D341Med (cell line): ENCODE data around the gene IL25.
"Not testable (repeated sequence)": the region's sequence is repeated elsewhere in the genome, so short reads cannot be mapped to it uniquely, and the experiment has no call there.

ENCODE experiments used
- DNase-seq: peaks from one replicate; pipeline ENCODE4 v3.0.0; 2012; ENCODE audit warnings: low spot score

IL25 gene

DNA sequence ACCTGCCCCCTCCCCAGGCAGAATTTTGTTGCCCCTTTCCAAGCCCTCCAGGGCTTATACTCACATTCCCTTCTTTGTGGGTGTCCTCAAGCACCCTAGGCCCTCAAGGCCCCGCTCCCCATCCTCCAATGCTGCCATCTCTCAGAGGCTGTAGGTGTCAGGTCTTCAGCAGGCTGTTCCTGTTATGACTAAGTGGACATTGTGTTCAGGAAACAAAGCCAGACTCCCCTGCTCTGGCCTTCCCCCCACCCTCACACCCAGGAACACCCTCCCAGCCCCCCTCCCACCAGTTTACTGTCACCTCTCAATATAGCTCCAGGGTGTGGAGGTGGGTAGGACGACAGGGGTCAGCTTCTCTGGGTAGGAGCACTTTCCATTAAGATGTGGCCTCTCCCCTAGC lies 36.9 kb downstream of the IL25 start:
- DNase-seq: no peak

DNA sequence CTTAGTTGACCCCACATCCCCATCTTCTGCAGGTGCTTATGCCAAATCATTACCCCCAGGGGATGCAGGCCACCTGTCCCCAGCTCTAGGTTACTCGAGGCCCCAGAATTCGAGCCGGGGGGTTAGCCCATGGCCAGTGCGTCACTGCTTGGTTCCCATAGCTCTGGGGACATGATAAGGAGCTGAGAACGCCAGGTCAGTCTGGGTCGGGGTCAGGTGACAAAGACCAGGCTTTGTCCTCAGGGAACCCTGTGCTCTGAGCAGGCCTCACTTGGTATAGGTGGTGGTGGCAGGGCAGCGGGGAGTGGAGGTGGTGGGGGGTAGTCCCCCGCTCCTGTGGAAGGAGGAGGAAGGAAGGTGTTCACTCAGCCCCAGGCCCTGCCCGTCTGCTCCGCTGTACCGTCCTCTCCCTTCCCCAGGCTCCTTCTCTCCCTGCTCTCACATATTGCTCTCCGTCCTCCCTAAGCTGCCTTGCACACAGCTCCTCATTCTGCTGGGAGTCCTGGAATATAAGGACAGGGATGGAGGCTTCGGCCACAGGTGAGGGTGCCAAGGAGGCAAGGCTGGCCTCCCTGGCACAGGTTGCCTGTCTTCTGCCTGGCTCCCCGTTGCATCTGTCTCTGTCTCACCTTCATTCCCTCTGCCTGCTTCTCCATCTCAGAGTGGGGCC lies 37.5 kb downstream of the IL25 start:
- no peak for DNase-seq

- no peak for DNase-seq
Observed at GRCh38 chr14:23411563-23412525, 39.2 kb downstream of the IL25 start.

- DNase-seq: no peak
Observed at GRCh38 chr14:23413681-23414080, 41.1 kb downstream of the IL25 start.

DNA sequence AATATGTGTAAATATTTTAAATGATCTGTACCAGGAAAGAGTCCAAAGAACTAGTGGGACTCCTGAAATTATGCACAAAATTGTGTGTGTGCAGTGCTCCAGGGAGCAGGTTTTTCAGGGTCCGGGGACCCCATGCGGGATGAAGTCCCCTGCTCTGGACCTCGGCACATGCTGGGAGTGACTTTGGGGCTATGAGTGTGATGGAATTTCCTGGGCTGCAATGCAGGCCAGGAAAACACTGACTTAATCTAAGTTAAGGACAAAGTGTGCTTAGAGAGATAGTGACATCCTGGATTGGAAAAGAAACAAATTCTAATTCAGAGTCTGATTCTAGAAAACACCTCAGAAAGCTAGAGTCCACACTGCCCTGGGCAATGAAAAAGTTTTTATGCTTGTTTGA lies 41.6 kb downstream of the IL25 start:
- no peak for DNase-seq

GRCh38 chr14:23414906-23415820 lies 42.6 kb downstream of the IL25 start:
- DNase-seq: no peak

GRCh38 chr14:23415821-23416778 lies 43.5 kb downstream of the IL25 start:
- DNase-seq: no peak

DNA sequence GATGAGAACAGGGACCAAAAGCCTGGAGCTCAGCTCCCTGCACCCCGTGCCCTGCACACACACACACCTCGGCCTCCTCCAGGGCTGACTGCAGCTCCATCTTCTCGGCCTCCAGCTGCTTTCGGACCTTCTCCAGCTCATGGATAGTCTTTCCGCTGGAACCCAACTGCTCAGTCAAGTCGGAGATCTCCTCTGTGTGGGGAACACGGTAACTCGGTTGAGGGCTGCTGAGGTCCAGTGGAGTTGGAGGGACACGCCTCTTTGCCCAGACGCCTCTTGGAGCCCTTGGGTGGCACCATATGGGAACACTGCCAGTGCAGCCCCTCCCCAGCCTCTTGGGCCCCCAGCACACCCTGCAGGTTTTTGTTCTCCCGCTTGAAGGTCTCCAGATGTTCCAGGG lies 44.2 kb downstream of the IL25 start:
- DNase-seq: no peak

GRCh38 chr14:23417269-23417668 lies 44.7 kb downstream of the IL25 start:
- not testable (repeated sequence) for DNase-seq

- no peak for DNase-seq
Observed at GRCh38 chr14:23418021-23418420, 45.4 kb downstream of the IL25 start.

DNA sequence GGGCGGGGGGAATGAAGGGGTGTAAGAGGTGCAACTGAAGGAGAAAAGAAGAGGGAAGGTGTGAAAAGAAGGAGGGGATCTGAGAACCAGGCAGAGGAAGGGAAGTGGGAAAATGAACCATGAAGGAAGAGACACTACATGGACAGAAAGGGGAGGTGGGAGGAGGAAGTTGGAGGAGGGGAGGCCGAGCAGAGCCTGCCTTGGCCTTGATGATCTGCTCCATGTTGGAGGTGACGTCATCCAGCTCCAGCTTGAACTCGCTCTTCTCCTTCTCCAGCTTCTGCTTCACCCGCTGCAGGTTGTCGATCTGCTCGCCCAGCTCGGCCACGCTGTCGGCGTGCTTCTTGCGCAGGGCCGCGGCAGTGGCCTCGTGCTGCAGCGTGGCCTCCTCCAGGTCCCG lies 47.0 kb downstream of the IL25 start:
- not testable (repeated sequence) for DNase-seq

- no peak for DNase-seq
Observed at GRCh38 chr14:23421594-23421993, 49.0 kb downstream of the IL25 start.

GRCh38 chr14:23423657-23424056 lies 51.0 kb downstream of the IL25 start:
- no peak for DNase-seq

GRCh38 chr14:23425169-23425568 lies 52.6 kb downstream of the IL25 start:
- no peak for DNase-seq

DNA sequence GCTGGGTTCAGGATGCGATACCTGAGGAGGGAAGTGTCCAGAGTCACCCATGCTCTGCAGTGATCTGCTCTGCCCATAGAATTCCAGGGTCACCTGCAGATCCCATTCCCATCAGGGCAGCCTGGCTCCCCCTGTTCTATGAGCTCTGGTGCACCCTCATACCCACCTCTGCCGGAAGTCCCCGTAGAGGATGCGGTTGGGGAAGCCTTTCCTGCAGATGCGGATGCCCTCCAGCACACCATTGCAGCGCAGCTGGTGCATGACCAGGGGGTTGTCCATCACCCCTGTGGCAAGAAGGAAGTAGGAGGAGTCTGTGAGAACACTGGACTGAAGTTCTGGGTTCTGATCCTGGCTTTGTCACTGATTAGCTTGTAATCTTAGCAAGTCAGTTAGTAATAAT lies 53.2 kb downstream of the IL25 start:
- not testable (repeated sequence) for DNase-seq
